Non-pigmented ciliary epithelial cell (primary cell): ENCODE data around the gene CYP3A7.
"Not testable (repeated sequence)": the region's sequence is repeated elsewhere in the genome, so short reads cannot be mapped to it uniquely, and the experiment has no call there.

Experiments used
- DNase-seq: peaks from one replicate; pipeline ENCODE4 v3.0.0-alpha.2; 2010; ENCODE audit warnings: low read depth

Gene CYP3A7

GRCh38 chr7:99666013-99666395 lies 69.0 kb downstream of the CYP3A7 start:
- DNase-seq, result no peak

GRCh38 chr7:99665312-99666012 lies 69.5 kb downstream of the CYP3A7 start:
- no peak for DNase-seq

DNA sequence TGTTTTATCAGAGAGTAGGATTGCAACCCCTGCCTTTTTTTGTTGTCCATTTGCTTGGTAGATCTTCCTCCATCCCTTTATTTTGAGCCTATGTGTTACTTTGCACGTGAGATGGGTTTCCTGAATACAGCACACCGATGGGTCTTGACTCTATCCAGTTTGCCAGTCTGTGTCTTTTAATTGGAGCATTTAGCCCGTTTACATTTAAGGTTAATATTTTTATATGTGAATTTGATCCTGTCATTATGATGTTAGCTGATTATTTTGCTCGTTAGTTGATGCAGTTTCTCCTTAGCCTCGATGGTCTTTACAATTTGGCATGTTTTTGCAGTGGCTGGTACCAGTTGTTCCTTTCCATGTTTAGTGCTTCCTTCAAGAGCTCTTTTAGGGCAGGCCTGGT lies 77.1 kb downstream of the CYP3A7 start:
- not testable (repeated sequence) for DNase-seq
